ENCODE data around the gene TMTC2.
"Not testable (repeated sequence)": the region's sequence is repeated elsewhere in the genome, so short reads cannot be mapped to it uniquely, and the experiment has no call there.

TMTC2 gene

DNA sequence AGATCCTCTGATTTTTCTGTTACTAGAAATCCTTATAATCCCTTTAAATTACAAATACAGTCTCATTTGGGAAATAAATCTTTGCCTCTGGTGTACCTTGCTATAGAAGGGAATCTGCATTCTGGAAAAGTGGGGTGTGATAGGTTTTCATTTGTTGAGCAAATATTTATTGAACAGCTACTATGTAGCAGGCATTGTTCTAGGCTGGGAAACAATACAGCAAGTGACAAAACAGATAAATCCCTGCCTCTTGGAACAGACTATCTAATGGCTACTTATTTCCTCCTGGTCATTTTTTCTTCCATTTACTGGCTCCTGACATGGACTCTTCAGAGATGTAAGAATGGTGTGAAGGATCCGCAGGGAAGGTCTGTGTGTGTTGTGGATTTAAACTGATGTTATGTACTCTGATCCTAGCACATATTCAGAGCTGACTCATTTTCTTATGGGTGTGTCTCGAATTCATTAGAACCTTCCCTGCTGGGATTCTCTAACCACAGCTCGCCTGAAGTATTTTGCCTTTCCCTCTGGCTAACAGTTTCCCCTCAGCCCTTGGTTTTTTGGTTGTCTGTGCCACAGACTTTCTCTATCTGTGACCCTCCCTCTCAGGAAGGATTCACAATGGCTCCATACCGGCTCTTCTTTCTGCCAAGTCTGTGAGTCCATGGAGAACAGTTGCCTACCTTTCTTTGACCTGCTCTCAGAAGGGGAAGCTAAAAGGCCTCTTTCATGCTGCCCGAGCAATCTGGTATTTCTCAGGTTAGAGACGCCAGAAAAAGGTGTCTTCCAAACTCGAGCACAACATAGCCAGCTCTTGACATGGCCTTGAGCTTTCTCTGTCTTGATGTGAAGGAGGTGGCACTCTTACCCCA is 53.7 kb downstream of the TMTC2 start:
- Mint-ChIP-seq H3K4me3 (no peak overlapping the region), H3K4me1 (no peaks in the 10 kb centered on the region), H3K36me3 (no peaks in the 10 kb centered on the region), H3K27ac (no peak overlapping the region), H3K9me3 (no peaks in the 10 kb centered on the region)
- ATAC-seq, result no peak
- DNase-seq (ENCODE audit: low spot score in 2 of 2), result no peak

- Mint-ChIP-seq H3K27ac (no peak overlapping the region), H3K9me3 (no peaks in the 10 kb centered on the region), H3K4me3 (no peak overlapping the region), H3K4me1 (no peaks in the 10 kb centered on the region), H3K36me3 (no peaks in the 10 kb centered on the region)
- ATAC-seq (no peak), DNase-seq (ENCODE audit: low spot score in 2 of 2) (no peak)
Measured at GRCh38 chr12:82745063-82745674, 58.5 kb downstream of the TMTC2 start.

DNA sequence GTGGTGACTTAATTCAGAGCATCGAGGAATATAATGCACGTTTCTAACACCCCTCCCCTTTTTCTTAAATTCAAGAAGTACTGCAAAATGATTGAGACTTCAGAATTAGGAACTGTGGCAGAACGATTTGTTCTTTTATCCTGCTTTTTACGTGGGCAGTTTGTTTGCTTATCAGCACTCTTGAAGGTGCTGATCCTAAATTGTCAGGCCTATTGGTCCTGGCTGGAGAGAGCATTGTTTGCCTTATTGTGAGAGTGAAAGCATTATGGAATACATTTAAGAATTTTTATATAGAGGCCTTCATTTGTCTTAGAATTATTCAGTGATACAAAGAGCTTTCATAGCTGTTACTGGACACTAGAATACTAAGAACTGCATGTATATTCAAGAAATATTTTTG is 59.1 kb downstream of the TMTC2 start:
- DNase-seq (ENCODE audit: low spot score in 2 of 2), result no peak
- Mint-ChIP-seq H3K27ac (no peak overlapping the region), H3K36me3 (no peaks in the 10 kb centered on the region), H3K9me3 (no peaks in the 10 kb centered on the region), H3K4me3 (no peak overlapping the region), H3K4me1 (no peaks in the 10 kb centered on the region)
- ATAC-seq, result no peak

- no peaks in the 10 kb centered on the region for H3K9me3 Mint-ChIP-seq
- DNase-seq (ENCODE audit: low spot score in 2 of 2) (no peak), ATAC-seq (no peak)
- no peaks in the 10 kb centered on the region for H3K4me1 Mint-ChIP-seq
- no peak overlapping the region for H3K4me3 Mint-ChIP-seq
- H3K36me3 Mint-ChIP-seq, result no peaks in the 10 kb centered on the region
- no peak overlapping the region for H3K27ac Mint-ChIP-seq
Measured at GRCh38 chr12:82746668-82747067, 60.0 kb downstream of the TMTC2 start.

DNA sequence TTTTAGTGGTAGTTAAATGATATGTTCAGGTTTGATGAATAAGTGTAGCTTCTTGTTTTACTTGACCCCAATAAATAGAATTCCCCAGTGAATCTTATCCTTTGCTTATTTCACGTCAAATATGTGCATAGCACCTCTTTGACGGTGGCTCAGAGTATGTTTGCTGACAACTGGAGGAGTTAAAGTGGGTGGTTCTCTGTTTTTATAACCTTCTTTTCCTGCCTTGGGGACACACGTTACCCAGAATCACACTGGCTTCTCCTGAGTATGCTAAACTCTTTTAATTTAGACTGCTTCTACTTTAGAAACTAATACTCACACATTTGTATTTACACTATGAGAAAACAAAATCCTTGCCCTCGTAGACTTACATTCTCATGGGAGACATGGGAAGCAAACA is 62.3 kb downstream of the TMTC2 start:
- H3K4me3 Mint-ChIP-seq, result no peak overlapping the region
- no peak for ATAC-seq

GRCh38 chr12:82754856-82755255 is 68.2 kb downstream of the TMTC2 start:
- ATAC-seq, result no peak
- H3K4me3 Mint-ChIP-seq, result no peak overlapping the region
- DNase-seq (ENCODE audit: low spot score in 2 of 2), result no peak
- no peaks in the 10 kb centered on the region for H3K36me3 Mint-ChIP-seq
- H3K27ac Mint-ChIP-seq, result no peak overlapping the region
- no peaks in the 10 kb centered on the region for H3K9me3 Mint-ChIP-seq
- no peaks in the 10 kb centered on the region for H3K4me1 Mint-ChIP-seq

More for the DNA sequence above, 62.3 kb downstream of the TMTC2 start:
- no peaks in the 10 kb centered on the region for H3K36me3 Mint-ChIP-seq
- H3K9me3 Mint-ChIP-seq, result no peaks in the 10 kb centered on the region
- H3K4me1 Mint-ChIP-seq, result no peaks in the 10 kb centered on the region
- H3K27ac Mint-ChIP-seq, result no peak overlapping the region
- no peak for DNase-seq (ENCODE audit: low spot score in 2 of 2)

DNA sequence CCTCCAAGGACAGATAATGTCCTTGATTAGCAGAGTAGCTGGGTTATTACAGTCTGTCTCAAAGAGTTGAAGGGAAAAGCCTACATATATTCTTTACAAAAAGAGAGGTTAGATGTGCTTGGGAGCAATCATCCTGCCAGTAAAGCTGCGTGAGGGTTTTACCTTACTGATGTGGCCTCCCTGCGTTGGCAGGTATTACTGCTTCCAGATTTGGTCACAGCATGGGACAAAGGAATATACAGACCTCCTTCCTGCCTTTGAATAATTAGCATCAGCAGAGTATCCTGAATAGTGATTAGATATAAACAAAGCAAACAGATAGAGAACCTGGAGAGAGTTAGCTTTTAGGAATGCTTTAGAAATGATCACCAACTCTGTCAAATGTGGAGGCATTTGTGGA is 69.6 kb downstream of the TMTC2 start:
- Mint-ChIP-seq H3K9me3 (no peaks in the 10 kb centered on the region), H3K36me3 (no peaks in the 10 kb centered on the region), H3K27ac (no peak overlapping the region), H3K4me1 (no peaks in the 10 kb centered on the region), H3K4me3 (no peak overlapping the region)
- DNase-seq (ENCODE audit: low spot score in 2 of 2) (no peak), ATAC-seq (no peak)

DNA sequence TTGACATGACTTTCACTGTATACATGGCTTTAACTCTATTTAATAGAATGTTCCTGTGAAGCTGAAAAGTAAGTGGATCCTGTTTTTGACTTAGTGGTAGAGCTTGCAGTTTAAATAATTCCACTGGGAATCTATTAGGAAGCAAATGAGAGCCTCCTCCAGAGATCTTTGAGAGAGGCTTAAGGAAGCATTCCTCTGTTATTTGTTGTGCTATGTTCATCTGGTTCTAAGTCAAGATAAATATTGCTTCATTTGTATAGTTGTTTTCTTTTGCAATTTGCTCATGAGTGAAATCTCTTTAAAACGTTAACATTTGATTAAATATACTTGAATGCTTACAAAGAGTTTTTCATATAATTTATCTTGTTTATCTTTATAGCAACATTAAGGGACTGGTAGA is 70.4 kb downstream of the TMTC2 start:
- DNase-seq (ENCODE audit: low spot score in 2 of 2) (no peak), ATAC-seq (no peak)
- Mint-ChIP-seq H3K27ac (no peak overlapping the region), H3K4me1 (no peaks in the 10 kb centered on the region), H3K4me3 (no peak overlapping the region), H3K36me3 (no peaks in the 10 kb centered on the region), H3K9me3 (no peaks in the 10 kb centered on the region)

GRCh38 chr12:82757656-82758055 is 71.0 kb downstream of the TMTC2 start:
- Mint-ChIP-seq H3K4me3 (no peak overlapping the region), H3K9me3 (no peaks in the 10 kb centered on the region), H3K4me1 (no peaks in the 10 kb centered on the region), H3K36me3 (no peaks in the 10 kb centered on the region), H3K27ac (no peak overlapping the region)
- DNase-seq (ENCODE audit: low spot score in 2 of 2), result no peak
- ATAC-seq, result no peak

- Mint-ChIP-seq H3K9me3 (no peaks in the 10 kb centered on the region), H3K36me3 (no peaks in the 10 kb centered on the region), H3K4me1 (no peaks in the 10 kb centered on the region), H3K4me3 (no peak overlapping the region), H3K27ac (no peak overlapping the region)
- DNase-seq (ENCODE audit: low spot score in 2 of 2) (no peak), ATAC-seq (no peak)
Measured at GRCh38 chr12:82758749-82759330, 72.1 kb downstream of the TMTC2 start.

DNA sequence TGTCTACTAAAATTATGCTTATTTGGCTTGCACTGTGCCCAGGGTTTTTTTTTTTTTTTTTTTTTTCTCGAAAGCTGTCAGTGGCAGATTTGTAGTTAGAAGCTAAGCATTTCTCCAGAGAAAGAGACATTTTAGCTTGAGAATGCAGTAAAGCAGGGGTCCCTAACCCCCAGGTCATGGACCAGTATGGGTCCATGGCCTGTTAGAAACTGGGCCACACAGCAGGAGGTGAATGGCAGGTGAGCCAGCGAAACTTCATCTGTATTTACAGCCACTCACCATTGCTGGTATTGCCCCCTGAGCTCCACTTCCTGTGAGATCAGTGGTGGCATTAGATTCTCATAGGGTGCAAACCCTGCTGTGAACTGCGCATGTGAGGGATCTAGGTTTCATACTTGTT is 73.7 kb downstream of the TMTC2 start:
- H3K27ac Mint-ChIP-seq, result no peak overlapping the region
- no peak overlapping the region for H3K4me3 Mint-ChIP-seq
- no peaks in the 10 kb centered on the region for H3K36me3 Mint-ChIP-seq
- H3K9me3 Mint-ChIP-seq, result no peaks in the 10 kb centered on the region
- no peak for ATAC-seq
- no peaks in the 10 kb centered on the region for H3K4me1 Mint-ChIP-seq
- DNase-seq (ENCODE audit: low spot score in 2 of 2), result no peak

DNA sequence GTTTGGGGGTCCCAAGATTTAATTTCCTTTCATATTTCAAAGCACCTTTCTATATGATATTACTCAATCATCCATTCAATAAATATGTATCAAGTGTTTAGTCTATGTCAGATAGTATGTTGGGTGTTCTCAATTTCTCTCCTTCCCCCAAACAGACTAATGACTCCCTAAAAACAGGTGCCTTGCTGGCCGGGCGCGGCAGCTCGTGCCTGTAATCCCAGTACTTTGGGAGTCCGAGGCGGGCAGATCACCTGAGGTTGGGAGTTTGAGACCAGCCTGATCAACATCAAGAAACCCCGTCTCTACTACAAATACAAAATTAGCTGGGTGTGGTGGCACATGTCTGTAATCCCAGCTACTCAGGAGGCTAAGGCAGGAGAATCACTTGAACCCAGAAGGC is 78.5 kb downstream of the TMTC2 start:
- not testable (repeated sequence) for H3K4me3 Mint-ChIP-seq; H3K4me1 Mint-ChIP-seq; DNase-seq (ENCODE audit: low spot score in 2 of 2); H3K36me3 Mint-ChIP-seq; H3K27ac Mint-ChIP-seq; ATAC-seq; H3K9me3 Mint-ChIP-seq

DNA sequence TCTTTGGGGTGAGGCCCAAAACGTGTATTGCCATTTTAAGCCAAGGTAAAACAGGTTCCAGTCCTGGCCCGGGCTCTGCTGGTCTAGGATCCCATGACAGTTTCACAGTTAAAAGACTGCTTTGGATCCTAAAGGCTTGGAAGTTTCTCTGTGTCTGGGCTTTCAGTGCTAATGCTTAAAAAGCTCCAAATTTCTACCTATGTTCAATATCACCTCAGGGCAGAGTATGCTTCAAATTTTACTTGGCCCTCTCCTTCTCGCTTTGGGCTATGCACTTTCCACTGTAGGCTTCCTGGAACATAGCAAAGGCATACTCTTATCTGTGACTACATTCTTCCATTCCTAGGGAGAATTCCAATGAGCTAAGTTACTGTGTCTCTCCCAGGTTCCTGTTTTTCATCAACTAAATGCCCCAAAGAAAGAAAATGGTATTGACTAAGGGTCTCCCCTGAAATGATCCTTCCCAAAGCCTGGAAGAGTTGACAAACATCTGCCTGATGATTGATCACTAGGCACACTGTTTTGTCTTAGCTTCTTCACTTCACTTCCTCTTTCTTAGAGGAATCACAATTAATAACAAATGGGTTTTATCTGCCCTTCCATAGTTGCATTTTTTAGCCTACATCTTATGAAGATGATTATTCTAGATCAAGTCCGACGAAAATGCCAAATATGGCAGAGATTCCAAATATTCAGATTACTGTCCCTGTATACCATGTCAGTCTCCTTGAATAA is 79.4 kb downstream of the TMTC2 start:
- Mint-ChIP-seq H3K4me1 (no peaks in the 10 kb centered on the region), H3K9me3 (no peaks in the 10 kb centered on the region), H3K27ac (no peak overlapping the region), H3K4me3 (no peak overlapping the region), H3K36me3 (no peaks in the 10 kb centered on the region)
- DNase-seq (ENCODE audit: low spot score in 2 of 2), result no peak
- ATAC-seq, result no peak

DNA sequence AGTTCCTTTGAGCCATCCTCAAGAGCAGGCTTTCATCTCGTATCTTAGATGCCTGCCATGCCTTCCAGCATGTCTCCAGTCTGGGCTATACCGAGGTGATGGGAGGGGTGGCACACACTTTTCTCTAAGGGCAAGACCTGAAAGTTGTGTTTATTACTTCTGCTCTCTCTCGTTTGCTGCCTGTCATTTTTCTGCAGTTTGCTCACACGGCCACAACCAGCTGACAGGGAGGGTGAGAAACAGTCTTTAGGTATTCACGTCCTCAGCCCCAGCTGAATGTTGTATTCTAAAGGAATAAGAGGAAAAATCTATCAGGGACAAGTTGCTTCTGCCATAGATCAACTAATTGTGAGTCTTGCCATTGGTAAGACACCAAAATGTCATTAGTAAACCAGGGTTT is 88.0 kb downstream of the TMTC2 start:
- Mint-ChIP-seq H3K27ac (no peak overlapping the region), H3K4me1 (no peaks in the 10 kb centered on the region), H3K36me3 (no peaks in the 10 kb centered on the region), H3K9me3 (peaks cover 2% of the 10 kb centered on the region), H3K4me3 (no peak overlapping the region)
- no peak for DNase-seq (ENCODE audit: low spot score in 2 of 2)
- no peak for ATAC-seq

DNA sequence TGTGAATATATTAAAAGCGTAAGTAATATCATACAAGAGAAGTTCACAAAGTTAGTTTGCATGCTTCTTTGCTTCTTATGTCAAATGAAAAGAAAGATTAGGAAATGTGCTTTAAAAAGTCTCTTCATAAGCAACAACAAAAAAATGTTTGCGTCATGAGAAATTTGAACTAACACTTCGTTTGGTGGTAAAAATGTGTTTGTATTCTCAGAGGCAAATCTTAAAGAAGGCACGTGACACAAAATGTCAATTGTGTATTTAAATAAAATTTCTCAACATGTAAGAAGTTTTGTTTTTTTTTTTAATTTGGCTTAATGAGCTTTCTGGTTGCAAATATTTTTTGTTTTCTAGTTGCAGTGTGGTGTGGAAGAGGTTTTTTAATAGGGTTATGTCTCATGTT is 93.8 kb downstream of the TMTC2 start:
- peaks cover 2% of the 10 kb centered on the region for H3K9me3 Mint-ChIP-seq
- no peaks in the 10 kb centered on the region for H3K36me3 Mint-ChIP-seq
- no peak for DNase-seq (ENCODE audit: low spot score in 2 of 2)
- ATAC-seq, result no peak
- H3K27ac Mint-ChIP-seq, result no peak overlapping the region
- no peak overlapping the region for H3K4me3 Mint-ChIP-seq
- H3K4me1 Mint-ChIP-seq, result no peaks in the 10 kb centered on the region

Measured in stimulated activated effector memory CD8-positive, alpha-beta T cell treated with anti-CD3 and anti-CD28 coated beads, Interleukin-12 subunit alpha, Interleukin-12 subunit beta, amount 100 ng/mL, for 72 hours (primary cell).